H1 (cell line): ENCODE measurements around the gene CTIF. TPM values are rescaled to one million over a fixed set of nuclear protein-coding genes. Genes with fewer than 3 reads are reported as not detected.

ENCODE experiments used
- ATF2 ChIP-seq: IDR thresholded peaks from 2 replicates; pipeline ENCODE4 v1.6.1; 2012; ENCODE audit warnings: low read length, inconsistent platforms
- BRCA1 ChIP-seq: IDR thresholded peaks from 2 replicates; pipeline ENCODE4 v1.6.1; 2012; ENCODE audit warnings: low read depth, low read length, improper control_type of control experiment
- CEBPB ChIP-seq: IDR thresholded peaks from 2 replicates; pipeline ENCODE4 v1.6.1; 2012; ENCODE audit warnings: low read depth, low read length
- CREB1 ChIP-seq: IDR thresholded peaks from 2 replicates; pipeline ENCODE4 v1.6.1; 2012; ENCODE audit warnings: inconsistent platforms
- CTBP2 ChIP-seq: IDR thresholded peaks from 2 replicates; pipeline ENCODE4 v1.7.0; 2011; ENCODE audit warnings: borderline replicate concordance, mild to moderate bottlenecking, moderate library complexity, mixed read lengths, low read length; ENCODE audit not compliant: insufficient read depth, insufficient read length
- E2F6 ChIP-seq: IDR thresholded peaks from 2 replicates; pipeline ENCODE4 v1.6.1; 2012; ENCODE audit warnings: inconsistent platforms
- EGR1 ChIP-seq: IDR thresholded peaks from 2 replicates; pipeline ENCODE4 v1.6.1; 2011; ENCODE audit warnings: low read depth, low read length, borderline replicate concordance
- EP300 ChIP-seq, 2 experiments: IDR thresholded peaks; 1 replicate in 1 of 2; 2 replicates in 1 of 2; pipeline ENCODE4 v1.6.1; 2011 to 2012; ENCODE audit warnings: low read depth in 2 of 2, low read length in 2 of 2, mild to moderate bottlenecking in 2 of 2, borderline replicate concordance in 1 of 2, inconsistent platforms in 1 of 2, moderate library complexity in 1 of 2
- KDM4A ChIP-seq: IDR thresholded peaks from one replicate; pipeline ENCODE4 v1.7.1; 2012; ENCODE audit warnings: low read depth, mild to moderate bottlenecking, moderate library complexity, low read length, inconsistent platforms; ENCODE audit not compliant: severe bottlenecking
- KDM5A ChIP-seq: fragments of 200-600 bp; IDR thresholded peaks from 2 replicates; pipeline ENCODE4 v1.7.1; 2012; ENCODE audit warnings: mild to moderate bottlenecking, low read length, inconsistent platforms, mixed read lengths
- MAFK ChIP-seq: IDR thresholded peaks from 2 replicates; pipeline ENCODE4 v1.6.1; 2012; ENCODE audit warnings: low read depth, mild to moderate bottlenecking, improper control_type of control experiment, low read length
- MAX ChIP-seq: IDR thresholded peaks from 2 replicates; pipeline ENCODE4 v1.6.1; 2012; ENCODE audit warnings: inconsistent platforms
- PHF8 ChIP-seq: fragments of 200-600 bp; sonication (generic); conservative IDR thresholded peaks from 2 replicates; pipeline ENCODE4 v1.7.1; 2012; ENCODE audit warnings: low read depth, mild to moderate bottlenecking, inconsistent platforms, low read length, moderate library complexity
- POLR2AphosphoS5 ChIP-seq: IDR thresholded peaks from 2 replicates; pipeline ENCODE4 v1.6.1; 2011; ENCODE audit warnings: low read depth, low read length
- RNF2 ChIP-seq: fragments of 200-900, 300-1000 bp; sonication (generic); IDR thresholded peaks from 2 replicates; pipeline ENCODE4 v1.7.1; 2016; ENCODE audit warnings: borderline replicate concordance, low read depth, mild to moderate bottlenecking, antibody characterized with exemption, low read length; ENCODE audit not compliant: poor library complexity, severe bottlenecking; ENCODE audit errors: missing control alignments
- SAP30 ChIP-seq: fragments of 300-600 bp; sonication (generic); IDR thresholded peaks from 2 replicates; pipeline ENCODE4 v1.7.1; 2012; ENCODE audit warnings: low read length, moderate library complexity, mild to moderate bottlenecking, inconsistent platforms; ENCODE audit not compliant: insufficient read depth, insufficient replicate concordance
- SIN3A ChIP-seq, 2 experiments: IDR thresholded peaks in 1 of 2; conservative IDR thresholded peaks in 1 of 2; 2 replicates each; pipeline ENCODE4 v1.6.1; 2011 to 2012; ENCODE audit warnings: low read length in 2 of 2, improper control_type of control experiment in 1 of 2, low read depth in 1 of 2, mild to moderate bottlenecking in 1 of 2
- TAF7 ChIP-seq: optimal IDR thresholded peaks from 2 replicates; pipeline ENCODE3; 2011; ENCODE audit warnings: low read depth, mild to moderate bottlenecking, inconsistent platforms, low read length, moderate library complexity, borderline replicate concordance
- TBP ChIP-seq: IDR thresholded peaks from 2 replicates; pipeline ENCODE4 v1.6.1; 2011; ENCODE audit warnings: low read depth, low read length, improper control_type of control experiment
- TCF12 ChIP-seq: IDR thresholded peaks from 2 replicates; pipeline ENCODE4 v1.6.1; 2011; ENCODE audit warnings: low read depth, mild to moderate bottlenecking, low read length
- TEAD4 ChIP-seq: IDR thresholded peaks from 2 replicates; pipeline ENCODE4 v1.6.1; 2012; ENCODE audit warnings: low read depth, low read length, inconsistent platforms, mixed read lengths
- polyA plus RNA-seq, 7 experiments: library from polyadenylated mRNA; depleted of rRNA in 3 of 7; stranded (reverse) in 5 of 7; unstranded in 2 of 7; fragments of >200 nt in 5 of 7; fragments of 200-250 nt in 2 of 7; gene quantifications; 1 replicate in 5 of 7; 2 replicates in 1 of 7; 4 replicates in 1 of 7; pipeline versions ENCODE4 v1.2.1 to v1.2.3, GENCODE V29; 2011 to 2013; ENCODE audit warnings: missing spikeins in 2 of 7, mixed read lengths in 2 of 7
- total RNA-seq: library from RNA; stranded (reverse); fragmentation: NEBNext Ultra II Directional; extraction: Animal tissue kit (Norgen Biotek cat#: 25700); gene quantifications from 2 replicates; pipeline ENCODE4 v1.2.1, GENCODE V29; 2021

Gene CTIF
- total and polyA plus RNA-seq, 2 of the 8 experiments (the other 6 are each of a cell fraction or from before 2014, with no cell fraction given), result 9.0 to 17.8 TPM

DNA sequence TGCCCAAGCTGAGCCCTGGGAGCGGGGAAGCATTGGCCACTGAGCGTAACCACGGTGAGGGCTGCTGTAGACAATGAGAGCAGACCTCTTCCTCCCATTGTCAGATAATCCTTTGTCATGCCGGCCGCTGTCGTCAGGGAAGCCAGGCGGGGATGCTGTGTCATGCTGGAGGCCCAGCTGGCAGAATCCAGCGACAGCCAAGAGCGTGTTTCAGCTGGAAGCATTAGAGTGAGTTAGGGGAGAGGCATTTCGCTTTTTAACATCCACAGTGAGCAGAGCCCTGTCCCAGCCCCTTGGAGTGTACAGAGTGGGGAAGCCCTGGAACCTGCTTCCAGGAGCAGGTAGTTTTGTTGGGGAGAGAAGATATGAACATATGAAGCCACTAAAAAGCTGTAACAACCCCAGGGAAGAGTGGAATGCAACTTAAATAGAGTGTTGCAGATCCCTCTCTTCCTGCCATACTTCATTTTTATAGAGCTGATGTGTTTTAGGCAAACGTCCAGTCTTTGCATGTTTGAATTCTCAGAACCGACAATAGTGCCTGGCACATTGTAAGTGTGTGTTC, 7.0 kb downstream of the CTIF start (continued):
- TF ChIP-seq E2F6, result no peak
- 0 out of 2 replicates have a peak, but pooled peaks have one; percentile 64 for TF ChIP-seq TCF12
- no peak for TF ChIP-seq KDM4A
- TF ChIP-seq POLR2AphosphoS5, result peak; percentile 64; the same call in 1 of the 2 replicates
- TF ChIP-seq CREB1, result peak; percentile 74
- TF ChIP-seq BRCA1, result no peak
- TF ChIP-seq CTBP2, result peak; percentile 93
- TF ChIP-seq TAF7, result no peak
- TF ChIP-seq MAFK, result peak; percentile 97
- 0 out of 2 replicates have a peak, but pooled peaks have one; percentile 2 for TF ChIP-seq TEAD4
- peak; percentile 84 for TF ChIP-seq MAX
- TF ChIP-seq EP300 (IDR thresholded peaks at IDR 0.05; ENCODE audit: borderline replicate concordance in 1 of 2, low read depth in 2 of 2, low read length in 2 of 2), result peak in 1 of 2 experiments; percentile 52; a peak in 1 of 3 replicates
- peak; percentile 98 for TF ChIP-seq SAP30
- TF ChIP-seq SIN3A (conservative IDR thresholded peaks at IDR 0.05 in 1 of 2, IDR thresholded peaks at IDR 0.05 in 1 of 2; ENCODE audit: low read depth in 1 of 2, low read length in 2 of 2), result peak; percentile 99
- TF ChIP-seq CEBPB, result no peak
- TF ChIP-seq RNF2, result no peak
- TF ChIP-seq EGR1, result no peak
- no peak for TF ChIP-seq TBP
- TF ChIP-seq ATF2, result peak; percentile 81
- TF ChIP-seq PHF8, result no peak
- no peak for TF ChIP-seq KDM5A
